Lower leg skin (tissue), 4 donors: ENCODE measurements around the gene OXNAD1. TPM values are rescaled to one million over a fixed set of nuclear protein-coding genes. Genes with fewer than 3 reads are reported as not detected.
A peak's percentile ranks its signal among the peaks of the same experiment; 100 is the strongest.

Experiments used
- DNase-seq, 2 donors: peaks; one replicate each; pipeline ENCODE4 v3.0.0-alpha.2; 2019; ENCODE audit warnings: low spot score in 2 of 2
- H3K4me3 ChIP-seq: fragments of 200-600 bp; sonication (generic); 2 replicates; pipeline ENCODE4 v1.5.1; 2017; ENCODE audit warnings: mild to moderate bottlenecking, low read depth; ENCODE audit not compliant: poor library complexity, severe bottlenecking
- CTCF ChIP-seq, 3 donors: fragments of 450-650 bp; IDR thresholded peaks; one replicate each; pipeline ENCODE4 v1.5.1; 2016; ENCODE audit warnings: antibody characterized with exemption in 3 of 3, mild to moderate bottlenecking in 3 of 3, moderate library complexity in 2 of 3
- POLR2A ChIP-seq, 2 donors: fragments of 450-650 bp; IDR thresholded peaks; one replicate each; pipeline ENCODE4 v1.6.1; 2016 to 2017; ENCODE audit warnings: antibody characterized with exemption in 2 of 2, mild to moderate bottlenecking in 1 of 2, moderate library complexity in 1 of 2
- WGBS, 2 donors: methylation state at CpG; one replicate each; pipeline ENCODE4 v1.1.5; 2018; 5-methylcytosine and 5-hydroxymethylcytosine counted together
- intact Hi-C: fragments of 100-400 bp; cut with DNase I; formaldehyde crosslinking; loops from one replicate; pipeline ENCODE4 v1.15.0; 2023; ENCODE audit warnings: low total_unique reads
- total RNA-seq, 4 donors: library from RNA; depleted of rRNA; stranded (reverse); fragments of >200 nt; gene quantifications; one replicate each; pipeline ENCODE4 v1.1.0, GENCODE V29; 2016

OXNAD1 gene
- total RNA-seq, 4 donors from 2014 or later, result 7.6 to 12.7 (median 10.4) TPM

GRCh38 chr3:16242177-16242576, 22.8 kb upstream of the OXNAD1 start:
- DNase-seq, result no peak
- intact Hi-C loops, result loop anchor here (10.0 kb wide), 1 partner anchor 427 kb away; no protein-coding TSS in a partner anchor
- H3K4me3 ChIP-seq, result no peak overlapping the region
- no peak for TF ChIP-seq POLR2A (IDR thresholded peaks at IDR 0.05)
- no peak for TF ChIP-seq CTCF (IDR thresholded peaks at IDR 0.05)
- WGBS, 2 donors, result 96 to 98% methylated on average over 5 of the region's 5 CpGs

GRCh38 chr3:16243706-16244490, 21.1 kb upstream of the OXNAD1 start:
- 68% methylated on average over 9 of the region's 9 CpGs for WGBS, 2 donors
- intact Hi-C loops, result loop anchor here (10.0 kb wide), 1 partner anchor 429 kb away; no protein-coding TSS in a partner anchor
- no peak overlapping the region for H3K4me3 ChIP-seq
- TF ChIP-seq CTCF (IDR thresholded peaks at IDR 0.05) (no peak), POLR2A (IDR thresholded peaks at IDR 0.05) (no peak)
- no peak for DNase-seq

- WGBS, 2 donors, result 87 to 96% methylated on average over 3 of the region's 3 CpGs
Measured at GRCh38 chr3:16245609-16246008, 19.4 kb upstream of the OXNAD1 start.

GRCh38 chr3:16247282-16248061, 17.5 kb upstream of the OXNAD1 start:
- intact Hi-C loops, result loop anchor here (5.0 to 10.0 kb wide), 2 partner anchors 200 to 433 kb away; no protein-coding TSS in a partner anchor
- H3K4me3 ChIP-seq, result no peak overlapping the region
- TF ChIP-seq POLR2A (IDR thresholded peaks at IDR 0.05), result no peak
- peak in 1 of 3 donors; percentile 35 for TF ChIP-seq CTCF (IDR thresholded peaks at IDR 0.05)
- WGBS, 2 donors, result 29 to 33% methylated on average over 17 of the region's 17 CpGs
- peak; percentile 79 to 94 for DNase-seq

More at GRCh38 chr3:16245609-16246008, 19.4 kb upstream of the OXNAD1 start:
- no peak for TF ChIP-seq CTCF (IDR thresholded peaks at IDR 0.05)
- no peak for TF ChIP-seq POLR2A (IDR thresholded peaks at IDR 0.05)
- DNase-seq, result no peak
- H3K4me3 ChIP-seq, result no peak overlapping the region
- intact Hi-C loops, result loop anchor here (5.0 to 10.0 kb wide), 2 partner anchors 198 to 431 kb away; no protein-coding TSS in a partner anchor

- H3K4me3 ChIP-seq, result no peak overlapping the region
- intact Hi-C loops, result loop anchor here (5.0 to 10.0 kb wide), 2 partner anchors 201 to 434 kb away; no protein-coding TSS in a partner anchor
- TF ChIP-seq POLR2A (IDR thresholded peaks at IDR 0.05) (no peak), CTCF (IDR thresholded peaks at IDR 0.05) (no peak)
- DNase-seq, result no peak
- 84 to 86% methylated on average over 5 of the region's 5 CpGs for whole genome bisulfite sequencing, 2 donors
Measured at GRCh38 chr3:16248556-16248955, 16.5 kb upstream of the OXNAD1 start.
